ENCODE data around the gene FSCN2.
"Not testable (repeated sequence)": the region's sequence is repeated elsewhere in the genome, so short reads cannot be mapped to it uniquely, and the experiment has no call there.

FSCN2 gene

DNA sequence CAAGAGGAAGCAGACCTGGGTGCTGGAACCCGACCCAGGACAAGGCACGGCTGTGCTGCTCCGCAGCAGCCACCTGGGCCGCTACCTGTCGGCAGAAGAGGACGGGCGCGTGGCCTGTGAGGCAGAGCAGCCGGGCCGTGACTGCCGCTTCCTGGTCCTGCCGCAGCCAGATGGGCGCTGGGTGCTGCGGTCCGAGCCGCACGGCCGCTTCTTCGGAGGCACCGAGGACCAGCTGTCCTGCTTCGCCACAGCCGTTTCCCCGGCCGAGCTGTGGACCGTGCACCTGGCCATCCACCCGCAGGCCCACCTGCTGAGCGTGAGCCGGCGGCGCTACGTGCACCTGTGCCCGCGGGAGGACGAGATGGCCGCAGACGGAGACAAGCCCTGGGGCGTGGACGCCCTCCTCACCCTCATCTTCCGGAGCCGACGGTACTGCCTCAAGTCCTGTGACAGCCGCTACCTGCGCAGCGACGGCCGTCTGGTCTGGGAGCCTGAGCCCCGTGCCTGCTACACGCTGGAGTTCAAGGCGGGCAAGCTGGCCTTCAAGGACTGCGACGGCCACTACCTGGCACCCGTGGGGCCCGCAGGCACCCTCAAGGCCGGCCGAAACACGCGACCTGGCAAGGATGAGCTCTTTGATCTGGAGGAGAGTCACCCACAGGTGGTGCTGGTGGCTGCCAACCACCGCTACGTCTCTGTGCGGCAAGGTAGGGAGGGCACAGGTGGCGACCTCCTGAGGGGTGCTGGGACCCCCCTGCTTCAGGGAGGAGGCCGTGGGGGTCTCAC is 667 bp downstream of the FSCN2 start:
- DNase-seq = no peak
- Histone ChIP-seq H3K9me3 (replicated peaks; ENCODE audit: insufficient read depth, low read length) (no peaks in the 10 kb centered on the region), H3K4me2 (ENCODE audit: low read depth, low read length) (no peak overlapping the region), H3K4me1 (ENCODE audit: low read length) (0 out of 2 replicates have a peak, but pooled peaks cover 4% of the 10 kb centered on the region), H3K27me3 (replicated peaks; ENCODE audit: insufficient read depth, low read length) (peaks cover 19% of the 10 kb centered on the region), H3K27ac (ENCODE audit: low read length) (no peak overlapping the region), H3K4me3 (ENCODE audit: low read length) (no peak overlapping the region), H3F3A (ENCODE audit: insufficient read depth, low read length) (no peaks in the 10 kb centered on the region), H3K79me2 (ENCODE audit: low read length) (no peaks in the 10 kb centered on the region), H4K20me1 (ENCODE audit: insufficient read depth, low read length) (no peaks in the 10 kb centered on the region), H2AFZ (ENCODE audit: low read length) (no peak overlapping the region), H3K36me3 (replicated peaks; ENCODE audit: insufficient read depth, low read length) (no peaks in the 10 kb centered on the region), H3K9me2 (replicated peaks; ENCODE audit: insufficient read depth, low read length) (no peaks in the 10 kb centered on the region), H3K9ac (ENCODE audit: low read length) (no peak overlapping the region)
- TF ChIP-seq CTCF (IDR thresholded peaks at IDR 0.05; ENCODE audit: low read length) (no peak), EZH2phosphoT487 (IDR thresholded peaks at IDR 0.05; ENCODE audit: low read length) (no peak)

DNA sequence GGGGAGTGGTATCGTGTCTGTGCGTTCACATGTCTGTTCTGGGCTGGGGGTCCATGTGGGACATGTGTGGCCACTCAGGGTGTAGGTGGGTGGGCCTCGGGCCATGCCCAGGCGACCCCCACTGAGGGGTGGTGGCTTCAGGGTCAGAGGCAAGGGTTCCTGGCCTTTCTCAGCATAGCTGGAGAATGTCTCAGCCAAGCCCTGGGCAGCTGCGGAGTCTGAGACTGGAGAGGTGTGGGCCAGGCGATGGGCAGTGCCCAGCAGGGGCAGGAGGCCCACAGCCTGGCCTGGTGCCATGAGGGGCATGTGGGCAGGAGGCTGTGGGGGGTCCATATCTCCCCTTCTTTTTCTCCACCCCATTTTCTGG is 1.2 kb downstream of the FSCN2 start:
- Histone ChIP-seq H3K9ac (ENCODE audit: low read length) (no peak overlapping the region), H3K4me1 (ENCODE audit: low read length) (0 out of 2 replicates have a peak, but pooled peaks cover 6% of the 10 kb centered on the region)
- DNase-seq = no peak

DNA sequence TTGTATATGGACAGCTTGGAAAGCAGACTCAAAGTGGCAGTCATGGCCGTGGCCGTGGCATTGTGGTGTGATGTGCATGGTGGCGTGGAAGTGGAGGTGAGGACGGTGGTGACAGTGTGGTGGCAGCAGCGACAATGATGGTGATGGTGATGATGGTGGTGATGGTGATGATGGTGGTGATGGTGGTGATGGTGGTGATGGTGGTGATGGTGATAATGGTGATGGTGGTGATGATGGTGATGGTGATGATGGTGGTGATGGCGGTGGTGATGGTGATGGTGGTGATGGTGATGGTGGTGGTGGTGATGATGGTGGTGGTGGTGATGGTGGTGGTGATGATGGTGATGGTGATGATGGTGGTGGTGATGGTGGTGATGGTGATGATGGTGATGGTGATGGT is 2.8 kb downstream of the FSCN2 start:
- not testable (repeated sequence) for H3K4me1 ChIP-seq (ENCODE audit: low read length); H3K79me2 ChIP-seq (ENCODE audit: low read length); H3K4me2 ChIP-seq (ENCODE audit: low read depth, low read length); H3K9me3 ChIP-seq (replicated peaks; ENCODE audit: insufficient read depth, low read length); H3K36me3 ChIP-seq (replicated peaks; ENCODE audit: insufficient read depth, low read length); H3F3A ChIP-seq (ENCODE audit: insufficient read depth, low read length); H4K20me1 ChIP-seq (ENCODE audit: insufficient read depth, low read length); H2AFZ ChIP-seq (ENCODE audit: low read length); H3K27ac ChIP-seq (ENCODE audit: low read length); DNase-seq; H3K9ac ChIP-seq (ENCODE audit: low read length); H3K4me3 ChIP-seq (ENCODE audit: low read length); H3K9me2 ChIP-seq (replicated peaks; ENCODE audit: insufficient read depth, low read length)
- H3K27me3 ChIP-seq (replicated peaks; ENCODE audit: insufficient read depth, low read length) = peaks cover 13% of the 10 kb centered on the region

More for the DNA sequence above, 1.2 kb downstream of the FSCN2 start:
- no peak overlapping the region for H3K4me2 ChIP-seq (ENCODE audit: low read depth, low read length)
- H3K36me3 ChIP-seq (replicated peaks; ENCODE audit: insufficient read depth, low read length) = no peaks in the 10 kb centered on the region
- no peak overlapping the region for H3K4me3 ChIP-seq (ENCODE audit: low read length)
- H4K20me1 ChIP-seq (ENCODE audit: insufficient read depth, low read length) = no peaks in the 10 kb centered on the region
- no peaks in the 10 kb centered on the region for H3K79me2 ChIP-seq (ENCODE audit: low read length)
- TF ChIP-seq EZH2 (optimal IDR thresholded peaks at IDR 0.05; ENCODE audit: low read depth, low read length) (no peak), EZH2phosphoT487 (IDR thresholded peaks at IDR 0.05; ENCODE audit: low read length) (no peak), CTCF (IDR thresholded peaks at IDR 0.05; ENCODE audit: low read length) (no peak)
- H3K27ac ChIP-seq (ENCODE audit: low read length) = no peak overlapping the region
- H3K27me3 ChIP-seq (replicated peaks; ENCODE audit: insufficient read depth, low read length) = peaks cover 17% of the 10 kb centered on the region
- H3F3A ChIP-seq (ENCODE audit: insufficient read depth, low read length) = no peaks in the 10 kb centered on the region
- no peaks in the 10 kb centered on the region for H3K9me2 ChIP-seq (replicated peaks; ENCODE audit: insufficient read depth, low read length)
- H3K9me3 ChIP-seq (replicated peaks; ENCODE audit: insufficient read depth, low read length) = no peaks in the 10 kb centered on the region
- H2AFZ ChIP-seq (ENCODE audit: low read length) = no peak overlapping the region

DNA sequence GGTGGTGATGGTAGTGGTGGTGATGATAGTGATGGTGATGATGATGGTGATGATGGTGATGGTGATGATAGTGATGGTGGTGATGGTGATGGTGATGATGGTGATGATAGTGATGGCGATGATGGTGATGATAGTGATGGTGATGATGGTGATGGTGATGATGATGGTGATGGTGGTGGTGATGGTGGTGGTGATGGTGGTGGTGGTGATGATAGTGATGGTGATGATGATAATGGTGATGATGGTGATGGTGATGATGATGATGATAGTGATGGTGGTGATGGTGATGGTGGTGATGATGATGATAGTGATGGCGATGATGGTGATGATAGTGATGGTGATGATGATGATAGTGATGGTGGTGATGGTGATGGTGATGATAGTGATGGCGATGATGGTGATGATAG is 3.8 kb downstream of the FSCN2 start:
- H3K4me3 ChIP-seq (ENCODE audit: low read length); H3K9ac ChIP-seq (ENCODE audit: low read length); H3K9me3 ChIP-seq (replicated peaks; ENCODE audit: insufficient read depth, low read length); H3K79me2 ChIP-seq (ENCODE audit: low read length); H4K20me1 ChIP-seq (ENCODE audit: insufficient read depth, low read length); DNase-seq; H3K9me2 ChIP-seq (replicated peaks; ENCODE audit: insufficient read depth, low read length); H3K4me1 ChIP-seq (ENCODE audit: low read length); H3K36me3 ChIP-seq (replicated peaks; ENCODE audit: insufficient read depth, low read length); H3K27ac ChIP-seq (ENCODE audit: low read length); H3K27me3 ChIP-seq (replicated peaks; ENCODE audit: insufficient read depth, low read length); H3K4me2 ChIP-seq (ENCODE audit: low read depth, low read length); H3F3A ChIP-seq (ENCODE audit: insufficient read depth, low read length); H2AFZ ChIP-seq (ENCODE audit: low read length): not testable (repeated sequence)

All from MM.1S (cell line).